Smooth muscle cell (in vitro differentiated cells): ENCODE results near the gene GRID1. TPM values are rescaled to one million over a fixed set of nuclear protein-coding genes. Genes with fewer than 3 reads are reported as not detected.

ENCODE experiments used
- DNase-seq: peaks from one replicate; lab custom pipeline; 2025; ENCODE audit not compliant: unreplicated experiment; lab: John Stamatoyannopoulos, UW
- H2AFZ ChIP-seq: fragments of 200-600 bp; sonication (generic); 2 replicates; pipeline ENCODE4 v1.6.0; 2016; ENCODE audit warnings: antibody characterized with exemption, low read depth, mild to moderate bottlenecking
- H3F3A ChIP-seq: fragments of 200-600 bp; sonication (generic); 2 replicates; pipeline ENCODE4 v1.6.0; 2017; ENCODE audit warnings: antibody characterized with exemption, low read depth
- H3K27ac ChIP-seq: fragments of 200-600 bp; sonication (generic); 2 replicates; pipeline ENCODE4 v1.5.1; 2016; ENCODE audit warnings: low read depth, mild to moderate bottlenecking
- H3K27me3 ChIP-seq: fragments of 200-600 bp; sonication (generic); 2 replicates; pipeline ENCODE4 v1.6.1; 2016; ENCODE audit warnings: low read depth, mild to moderate bottlenecking
- H3K36me3 ChIP-seq: fragments of 200-600 bp; sonication (generic); 2 replicates; pipeline ENCODE4 v1.5.1; 2016; ENCODE audit warnings: low read depth
- H3K4me1 ChIP-seq: fragments of 200-600 bp; sonication (generic); 2 replicates; pipeline ENCODE4 v1.5.1; 2016; ENCODE audit warnings: low read depth
- H3K4me2 ChIP-seq: fragments of 200-600 bp; sonication (generic); 2 replicates; pipeline ENCODE4 v1.6.0; 2016; ENCODE audit warnings: mild to moderate bottlenecking
- H3K4me3 ChIP-seq: fragments of 200-600 bp; sonication (generic); 2 replicates; pipeline ENCODE4 v1.5.1; 2016; ENCODE audit warnings: mild to moderate bottlenecking
- H3K79me2 ChIP-seq: fragments of 200-600 bp; sonication (generic); 2 replicates; pipeline ENCODE4 v1.6.0; 2016; ENCODE audit warnings: low read depth, mild to moderate bottlenecking
- H3K9ac ChIP-seq: fragments of 200-600 bp; sonication (generic); 2 replicates; pipeline ENCODE4 v1.6.0; 2016; ENCODE audit warnings: low read depth
- H3K9me3 ChIP-seq: fragments of 200-600 bp; sonication (generic); replicated peaks from 2 replicates; pipeline ENCODE4 v1.5.1; 2016; ENCODE audit warnings: low read depth
- H4K20me1 ChIP-seq: fragments of 200-600 bp; sonication (generic); 2 replicates; pipeline ENCODE4 v1.6.0; 2016; ENCODE audit warnings: low read depth
- WGBS: methylation state at CpG from one replicate; pipeline ENCODE4 v1.1.7; 2016; ENCODE audit warnings: low lambda C conversion rate; 5-methylcytosine and 5-hydroxymethylcytosine counted together
- polyA plus RNA-seq: library from polyadenylated mRNA; unstranded; fragments of >200 nt; fragmentation: Nextera tagmentation; extraction: Ambion mirVana; gene quantifications from 2 replicates; pipeline ENCODE4 v1.2.1, GENCODE V29; 2016
- total RNA-seq: library from RNA; depleted of rRNA; stranded (reverse); fragments of >200 nt; gene quantifications from 2 replicates; pipeline ENCODE4 v1.2.3, GENCODE V29; 2014
- TF ChIP-seq, protein P1 (sequence below): fragments of 200-600 bp; sonication (generic); IDR thresholded peaks from 2 replicates; pipeline ENCODE4 v1.5.1; 2017; ENCODE audit warnings: borderline replicate concordance, mild to moderate bottlenecking, antibody characterized with exemption; ENCODE audit not compliant: insufficient read depth, poor library complexity, severe bottlenecking

GRID1 gene
- total and polyA plus RNA-seq, 2 experiments from 2014 or later = 4.4 to 7.4 TPM

GRCh38 chr10:85961479-85962067, 405.0 kb downstream of the GRID1 start:
- no peak overlapping the region for H3K4me3 ChIP-seq
- H4K20me1 ChIP-seq = no peaks in the 10 kb centered on the region
- TF ChIP-seq, protein P1, sequence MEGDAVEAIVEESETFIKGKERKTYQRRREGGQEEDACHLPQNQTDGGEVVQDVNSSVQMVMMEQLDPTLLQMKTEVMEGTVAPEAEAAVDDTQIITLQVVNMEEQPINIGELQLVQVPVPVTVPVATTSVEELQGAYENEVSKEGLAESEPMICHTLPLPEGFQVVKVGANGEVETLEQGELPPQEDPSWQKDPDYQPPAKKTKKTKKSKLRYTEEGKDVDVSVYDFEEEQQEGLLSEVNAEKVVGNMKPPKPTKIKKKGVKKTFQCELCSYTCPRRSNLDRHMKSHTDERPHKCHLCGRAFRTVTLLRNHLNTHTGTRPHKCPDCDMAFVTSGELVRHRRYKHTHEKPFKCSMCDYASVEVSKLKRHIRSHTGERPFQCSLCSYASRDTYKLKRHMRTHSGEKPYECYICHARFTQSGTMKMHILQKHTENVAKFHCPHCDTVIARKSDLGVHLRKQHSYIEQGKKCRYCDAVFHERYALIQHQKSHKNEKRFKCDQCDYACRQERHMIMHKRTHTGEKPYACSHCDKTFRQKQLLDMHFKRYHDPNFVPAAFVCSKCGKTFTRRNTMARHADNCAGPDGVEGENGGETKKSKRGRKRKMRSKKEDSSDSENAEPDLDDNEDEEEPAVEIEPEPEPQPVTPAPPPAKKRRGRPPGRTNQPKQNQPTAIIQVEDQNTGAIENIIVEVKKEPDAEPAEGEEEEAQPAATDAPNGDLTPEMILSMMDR = no peak
- H3F3A ChIP-seq = no peaks in the 10 kb centered on the region
- DNase-seq = no peak
- H3K4me2 ChIP-seq = no peak overlapping the region
- H3K27ac ChIP-seq = no peak overlapping the region
- H3K36me3 ChIP-seq = no peaks in the 10 kb centered on the region
- no peaks in the 10 kb centered on the region for H3K79me2 ChIP-seq
- no peak overlapping the region for H2AFZ ChIP-seq
- no peaks in the 10 kb centered on the region for H3K9me3 ChIP-seq
- H3K27me3 ChIP-seq = no peaks in the 10 kb centered on the region
- 77% methylated on average over 1 of the region's 1 CpG for WGBS
- H3K9ac ChIP-seq = no peak overlapping the region
- no peaks in the 10 kb centered on the region for H3K4me1 ChIP-seq

DNA sequence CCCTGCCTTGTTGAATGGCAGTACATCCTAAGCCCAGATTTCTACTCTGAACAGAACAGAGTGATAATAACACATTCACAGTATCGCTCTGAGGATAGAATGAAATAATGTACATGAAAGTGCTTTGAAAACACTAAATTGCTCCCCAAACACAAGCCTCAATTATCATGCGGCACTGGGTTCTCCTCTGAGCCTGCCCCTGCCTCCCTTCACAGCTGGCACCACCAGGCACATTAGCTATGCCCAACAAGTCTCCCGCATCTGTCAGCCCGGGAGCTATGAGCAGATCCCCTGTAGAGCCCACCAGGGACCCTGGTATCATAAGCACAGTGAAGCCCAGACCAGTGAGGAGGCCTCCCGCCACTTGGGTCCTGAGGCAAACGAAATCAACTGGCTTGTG, 405.5 kb downstream of the GRID1 start:
- Histone ChIP-seq H3K9me3 (no peaks in the 10 kb centered on the region), H3F3A (no peaks in the 10 kb centered on the region), H2AFZ (no peak overlapping the region), H3K36me3 (no peaks in the 10 kb centered on the region), H3K27ac (no peak overlapping the region), H3K27me3 (no peaks in the 10 kb centered on the region), H4K20me1 (no peaks in the 10 kb centered on the region), H3K79me2 (no peaks in the 10 kb centered on the region), H3K4me3 (no peak overlapping the region), H3K9ac (no peak overlapping the region), H3K4me2 (no peak overlapping the region), H3K4me1 (no peaks in the 10 kb centered on the region)
- WGBS = 96% methylated on average over 6 of the region's 6 CpGs
- TF ChIP-seq, protein P1 = no peak
- no peak for DNase-seq

GRCh38 chr10:85959239-85959638, 407.4 kb downstream of the GRID1 start:
- Histone ChIP-seq H3K27ac (no peak overlapping the region), H3K79me2 (no peaks in the 10 kb centered on the region), H3K9ac (no peak overlapping the region), H2AFZ (no peak overlapping the region), H3K9me3 (no peaks in the 10 kb centered on the region), H3K36me3 (no peaks in the 10 kb centered on the region), H4K20me1 (no peaks in the 10 kb centered on the region), H3K27me3 (no peaks in the 10 kb centered on the region), H3K4me1 (no peaks in the 10 kb centered on the region), H3F3A (no peaks in the 10 kb centered on the region), H3K4me3 (no peak overlapping the region), H3K4me2 (no peak overlapping the region)
- DNase-seq = no peak
- 81% methylated on average over 3 of the region's 3 CpGs for WGBS
- TF ChIP-seq, protein P1 = no peak

GRCh38 chr10:85950921-85951320, 415.7 kb downstream of the GRID1 start:
- Histone ChIP-seq H3K79me2 (no peaks in the 10 kb centered on the region), H2AFZ (no peak overlapping the region), H3K4me3 (no peak overlapping the region), H4K20me1 (no peaks in the 10 kb centered on the region), H3K9me3 (no peaks in the 10 kb centered on the region), H3K27ac (no peak overlapping the region), H3K36me3 (no peaks in the 10 kb centered on the region), H3K4me1 (no peaks in the 10 kb centered on the region), H3K27me3 (no peaks in the 10 kb centered on the region), H3F3A (no peaks in the 10 kb centered on the region), H3K9ac (no peak overlapping the region), H3K4me2 (no peak overlapping the region)
- DNase-seq = no peak
- 91% methylated on average over 2 of the region's 2 CpGs for WGBS
- TF ChIP-seq, protein P1 = no peak
